ENCODE measurements around the gene MED8. TPM values are rescaled to one million over a fixed set of nuclear protein-coding genes. Genes with fewer than 3 reads are reported as not detected.
A peak's percentile ranks its signal among the peaks of the same experiment; 100 is the strongest.

Gene MED8
- total and polyA plus RNA-seq, 9 of the 15 experiments (the other 6 are each of a cell fraction or from before 2014, with no cell fraction given): 23.0 to 120 (median 56.4) TPM

DNA sequence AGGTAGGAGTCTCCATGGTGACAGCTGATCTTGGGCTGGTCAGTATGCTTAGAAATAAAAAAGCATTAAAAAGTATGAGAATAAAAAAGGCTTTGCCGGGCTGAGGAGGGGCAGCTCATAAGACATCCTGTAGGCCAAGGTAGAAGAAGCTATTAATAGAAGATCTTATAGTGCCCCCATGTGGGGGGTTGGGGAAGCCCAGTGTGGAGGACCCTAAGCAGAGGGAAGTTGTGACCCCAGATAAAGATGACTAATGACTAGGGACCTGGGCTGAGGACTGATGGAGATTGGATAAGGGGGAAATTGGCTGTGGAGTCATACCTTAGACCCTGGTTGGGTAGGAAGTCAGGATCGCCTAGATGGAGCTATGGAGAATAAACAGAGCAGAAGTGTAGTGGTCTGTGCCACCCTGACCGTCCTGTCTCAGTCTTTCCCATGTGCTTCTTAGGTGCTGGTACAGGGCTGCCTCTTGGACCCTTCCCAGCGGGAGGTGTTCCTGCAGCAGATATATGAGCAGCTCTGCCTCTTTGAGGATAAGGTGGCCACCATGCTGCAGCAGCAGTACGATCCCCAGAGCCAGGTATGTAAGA is 25.1 kb upstream of the MED8 start:
- Histone ChIP-seq H3K9ac (ENCODE audit: insufficient read depth in 1 of 2, low read depth in 2 of 2, low read length in 2 of 2) (no peak overlapping the region), H3K79me2 (ENCODE audit: control insufficient read depth, insufficient read depth, low read length) (no peaks in the 10 kb centered on the region), H4K20me1 (replicated peaks; ENCODE audit: control insufficient read depth, insufficient read depth, low read length) (no peaks in the 10 kb centered on the region; the same call in 1 of the 2 replicates), H3K27ac (ENCODE audit: extremely low read depth, low read depth, low read length) (no peak overlapping the region), H3K4me1 (replicated peaks in 1 of 2; ENCODE audit: control insufficient read depth in 2 of 2, insufficient read depth in 2 of 2, low read length in 2 of 2) (no peaks in the 10 kb centered on the region; a peak in 1 of 5 replicates), H3K4me3 (no peak overlapping the region), H3K9me3 (replicated peaks; ENCODE audit: control insufficient read depth, insufficient read depth, low read depth, low read length) (no peaks in the 10 kb centered on the region), H2AFZ (ENCODE audit: low read depth, low read length) (no peak overlapping the region), H3K36me3 (ENCODE audit: control insufficient read depth, insufficient read depth, low read length) (peaks cover 22% of the 10 kb centered on the region; the same call in 2 of the 3 replicates), H3K27me3 (ENCODE audit: control insufficient read depth in 2 of 2, insufficient read depth in 2 of 2, low read length in 2 of 2) (no peaks in the 10 kb centered on the region), H3K9me1 (ENCODE audit: control insufficient read depth, insufficient read depth, low read length) (no peaks in the 10 kb centered on the region), H3K4me2 (ENCODE audit: insufficient read depth, low read length) (no peak overlapping the region)
- ATAC-seq (peak; percentile 99), DNase-seq (ENCODE audit: extremely low read depth in 1 of 4, low spot score in 3 of 4) (peak; percentile 82 to 92 (median 90)), FAIRE-seq (peak; percentile 88)
- 51% methylated on average over 5 of the region's 5 CpGs for WGBS (ENCODE audit: insufficient coverage, low coverage, missing lambda C conversion rate)
- intact Hi-C loops (cut with micrococcal nuclease): loop anchor here (1.0 kb wide), 3 partner anchors 56 to 187 kb away; partner anchors contain the start of gene CDC20
- no TSS peak for BruUV-seq (replicated peaks)
- ChIA-PET CTCF (ENCODE audit: low intra/inter-chr PET ratio) (interaction anchor here (0.6 to 4.4 kb wide), 5 partner anchors 46 to 636 kb away, joined by 3 to 63 read pairs (median 5); partner anchors contain the start of gene ELOVL1), POLR2A (interaction anchor here (0.6 to 1.7 kb wide), 13 partner anchors 11 to 191 kb away, joined by 3 to 5 read pairs (median 4); no protein-coding TSS in a partner anchor)
- in situ Hi-C loops (cut with MboI): loop anchor here (5.0 to 10.0 kb wide), 2 partner anchors 187 to 510 kb away; no protein-coding TSS in a partner anchor
- TF ChIP-seq RB1 (IDR thresholded peaks at IDR 0.05; ENCODE audit: low read depth): peak; percentile 40; the same call in 1 of the 2 replicates
- TF ChIP-seq ILF3 (IDR thresholded peaks at IDR 0.05; ENCODE audit: borderline replicate concordance): peak; percentile 63; the same call in 1 of the 2 replicates
- TF ChIP-seq, protein P1, sequence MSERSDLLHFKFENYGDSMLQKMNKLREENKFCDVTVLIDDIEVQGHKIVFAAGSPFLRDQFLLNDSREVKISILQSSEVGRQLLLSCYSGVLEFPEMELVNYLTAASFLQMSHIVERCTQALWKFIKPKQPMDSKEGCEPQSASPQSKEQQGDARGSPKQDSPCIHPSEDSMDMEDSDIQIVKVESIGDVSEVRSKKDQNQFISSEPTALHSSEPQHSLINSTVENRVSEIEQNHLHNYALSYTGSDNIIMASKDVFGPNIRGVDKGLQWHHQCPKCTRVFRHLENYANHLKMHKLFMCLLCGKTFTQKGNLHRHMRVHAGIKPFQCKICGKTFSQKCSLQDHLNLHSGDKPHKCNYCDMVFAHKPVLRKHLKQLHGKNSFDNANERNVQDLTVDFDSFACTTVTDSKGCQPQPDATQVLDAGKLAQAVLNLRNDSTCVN (CRISPR knock-in tag; IDR thresholded peaks at IDR 0.05): no peak
- TF ChIP-seq DPF2 (IDR thresholded peaks at IDR 0.05): peak; percentile 67
- no peak for TF ChIP-seq KLF13 (tag; IDR thresholded peaks at IDR 0.05; ENCODE audit: borderline replicate concordance, low read depth)
- TF ChIP-seq ZNF121 (CRISPR knock-in tag; conservative IDR thresholded peaks at IDR 0.05): no peak
- peak; percentile 97 for TF ChIP-seq CTBP1 (IDR thresholded peaks at IDR 0.05; ENCODE audit: borderline replicate concordance)
- no peak for TF ChIP-seq ZNF79 (CRISPR knock-in tag; IDR thresholded peaks at IDR 0.05; ENCODE audit: low read depth)
- no peak for TF ChIP-seq CBX8 (IDR thresholded peaks at IDR 0.05; ENCODE audit: borderline replicate concordance, extremely low read depth, low read depth, low read length, poor library complexity, severe bottlenecking)
- TF ChIP-seq ARID4B (CRISPR knock-in tag; IDR thresholded peaks at IDR 0.05): no peak
- TF ChIP-seq ZNF384 (IDR thresholded peaks at IDR 0.05; ENCODE audit: low read depth, low read length): no peak
- TF ChIP-seq NCOA6 (IDR thresholded peaks at IDR 0.05): no peak
- no peak for TF ChIP-seq MLLT1 (IDR thresholded peaks at IDR 0.05)
- no peak for TF ChIP-seq CREM (IDR thresholded peaks at IDR 0.05; ENCODE audit: low read depth)
- TF ChIP-seq ZNF232 (CRISPR knock-in tag; IDR thresholded peaks at IDR 0.05): no peak
